ENCODE data around the gene KLF3. TPM values are rescaled to one million over a fixed set of nuclear protein-coding genes. Genes with fewer than 3 reads are reported as not detected.

The KLF3 gene
- total RNA-seq, 1 donor from 2014 or later: 16.5 TPM

DNA sequence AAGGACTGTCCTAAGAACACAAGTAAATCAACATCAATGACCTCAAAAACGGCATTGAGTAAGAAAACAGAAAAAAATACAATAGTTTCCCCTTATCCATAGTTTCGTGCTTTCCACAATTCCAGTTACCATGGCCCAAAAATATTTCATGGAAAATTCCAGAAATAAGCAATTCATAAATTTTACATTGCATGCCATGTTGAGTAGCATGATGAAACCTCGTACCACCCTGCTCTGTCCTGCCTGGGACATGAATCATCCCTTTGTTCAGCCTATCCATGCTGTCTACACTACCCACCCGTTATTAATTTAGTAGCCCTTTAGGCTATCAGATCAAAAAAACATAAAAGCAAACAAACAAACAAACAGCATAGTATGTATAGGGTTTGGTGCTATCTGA is 51.1 kb downstream of the KLF3 start:
- Histone ChIP-seq H3K4me3 (no peak overlapping the region), H3K36me3 (no peaks in the 10 kb centered on the region), H3K4me1 (peaks cover 11% of the 10 kb centered on the region), H3K27ac (replicated peaks) (no peak overlapping the region), H3K9me3 (replicated peaks) (peaks cover 11% of the 10 kb centered on the region), H3K27me3 (ENCODE audit: low read depth) (no peaks in the 10 kb centered on the region)
- TF ChIP-seq, protein P1, sequence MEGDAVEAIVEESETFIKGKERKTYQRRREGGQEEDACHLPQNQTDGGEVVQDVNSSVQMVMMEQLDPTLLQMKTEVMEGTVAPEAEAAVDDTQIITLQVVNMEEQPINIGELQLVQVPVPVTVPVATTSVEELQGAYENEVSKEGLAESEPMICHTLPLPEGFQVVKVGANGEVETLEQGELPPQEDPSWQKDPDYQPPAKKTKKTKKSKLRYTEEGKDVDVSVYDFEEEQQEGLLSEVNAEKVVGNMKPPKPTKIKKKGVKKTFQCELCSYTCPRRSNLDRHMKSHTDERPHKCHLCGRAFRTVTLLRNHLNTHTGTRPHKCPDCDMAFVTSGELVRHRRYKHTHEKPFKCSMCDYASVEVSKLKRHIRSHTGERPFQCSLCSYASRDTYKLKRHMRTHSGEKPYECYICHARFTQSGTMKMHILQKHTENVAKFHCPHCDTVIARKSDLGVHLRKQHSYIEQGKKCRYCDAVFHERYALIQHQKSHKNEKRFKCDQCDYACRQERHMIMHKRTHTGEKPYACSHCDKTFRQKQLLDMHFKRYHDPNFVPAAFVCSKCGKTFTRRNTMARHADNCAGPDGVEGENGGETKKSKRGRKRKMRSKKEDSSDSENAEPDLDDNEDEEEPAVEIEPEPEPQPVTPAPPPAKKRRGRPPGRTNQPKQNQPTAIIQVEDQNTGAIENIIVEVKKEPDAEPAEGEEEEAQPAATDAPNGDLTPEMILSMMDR (IDR thresholded peaks at IDR 0.05; ENCODE audit: borderline replicate concordance): no peak
- intact Hi-C loops (cut with micrococcal nuclease): no loop called here
- no peak for DNase-seq

DNA sequence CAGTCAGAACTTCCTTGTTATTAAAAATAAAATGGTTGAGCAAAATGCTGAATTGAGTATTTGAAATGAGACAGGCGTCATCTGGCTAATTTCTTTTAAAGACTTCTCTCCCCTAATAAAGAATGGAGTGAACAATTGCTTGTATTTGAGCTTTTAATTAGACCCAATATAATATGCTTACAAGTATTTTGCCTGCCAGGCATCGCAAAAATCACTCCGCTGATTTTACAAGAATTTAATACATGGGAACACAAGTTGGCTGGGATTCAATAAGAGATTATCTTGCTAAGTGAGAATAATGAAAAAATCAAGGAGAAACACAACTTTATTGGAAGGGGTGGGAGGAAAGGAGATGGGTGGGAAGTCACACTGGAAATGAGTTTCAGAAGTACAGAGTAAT is 52.3 kb downstream of the KLF3 start:
- H3K36me3 ChIP-seq: no peaks in the 10 kb centered on the region
- H3K27me3 ChIP-seq (ENCODE audit: low read depth): no peaks in the 10 kb centered on the region
- peaks cover 11% of the 10 kb centered on the region for H3K4me1 ChIP-seq
- no peak for DNase-seq
- intact Hi-C loops (cut with micrococcal nuclease): no loop called here
- peaks cover 11% of the 10 kb centered on the region for H3K9me3 ChIP-seq (replicated peaks)
- no peak overlapping the region for H3K27ac ChIP-seq (replicated peaks)
- H3K4me3 ChIP-seq: no peak overlapping the region
- TF ChIP-seq, protein P1 (IDR thresholded peaks at IDR 0.05; ENCODE audit: borderline replicate concordance): no peak

DNA sequence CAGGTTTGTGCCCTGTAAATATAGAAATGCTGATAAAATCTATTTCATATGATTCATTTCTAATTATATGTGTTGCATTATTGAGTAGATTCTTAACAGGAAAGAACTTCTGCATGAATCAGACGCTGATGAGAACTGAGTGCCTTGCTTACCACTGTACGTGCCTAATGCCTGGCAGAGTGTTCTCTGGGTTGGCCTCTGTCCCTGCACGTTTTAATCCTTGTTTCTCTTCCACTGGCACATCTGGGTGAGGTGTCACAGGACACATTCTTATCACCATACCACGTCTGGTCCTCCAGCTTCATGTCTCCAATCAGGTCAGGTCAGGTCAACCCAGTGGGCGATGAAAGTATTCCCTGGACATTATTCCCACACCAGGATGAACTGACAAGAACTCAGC is 53.6 kb downstream of the KLF3 start:
- Histone ChIP-seq H3K4me1 (peaks cover 11% of the 10 kb centered on the region), H3K27ac (replicated peaks) (peak overlapping the region; percentile 48), H3K9me3 (replicated peaks) (peaks cover 7% of the 10 kb centered on the region), H3K4me3 (no peak overlapping the region), H3K36me3 (no peaks in the 10 kb centered on the region), H3K27me3 (ENCODE audit: low read depth) (no peaks in the 10 kb centered on the region)
- intact Hi-C loops (cut with micrococcal nuclease): no loop called here
- no peak for DNase-seq
- TF ChIP-seq, protein P1 (IDR thresholded peaks at IDR 0.05; ENCODE audit: borderline replicate concordance): no peak

DNA sequence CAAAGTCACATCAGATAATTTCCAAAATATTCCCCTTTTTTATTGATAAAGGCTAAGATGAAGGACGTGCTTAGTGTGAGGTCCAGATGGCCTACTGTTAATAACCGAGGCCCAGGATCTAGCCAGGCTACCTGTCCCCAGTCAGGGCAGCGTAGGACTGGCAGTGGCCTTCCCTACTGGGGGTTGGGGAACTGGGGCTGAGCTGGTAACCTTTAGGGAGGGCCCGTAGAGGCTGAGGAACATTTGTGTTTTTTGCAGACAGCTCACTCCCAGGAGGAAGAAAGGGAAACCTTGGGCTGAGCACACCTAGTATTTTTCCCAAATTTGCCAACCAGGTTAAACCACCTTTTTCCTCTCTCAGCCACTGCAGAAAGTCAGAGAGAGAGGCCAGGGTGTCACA is 59.1 kb downstream of the KLF3 start:
- Histone ChIP-seq H3K27ac (replicated peaks) (no peak overlapping the region), H3K27me3 (ENCODE audit: low read depth) (no peaks in the 10 kb centered on the region), H3K4me3 (no peak overlapping the region), H3K4me1 (peaks cover 2% of the 10 kb centered on the region), H3K9me3 (replicated peaks) (no peaks in the 10 kb centered on the region), H3K36me3 (no peaks in the 10 kb centered on the region)
- DNase-seq: no peak
- TF ChIP-seq, protein P1 (IDR thresholded peaks at IDR 0.05; ENCODE audit: borderline replicate concordance): no peak
- intact Hi-C loops (cut with micrococcal nuclease): no loop called here

DNA sequence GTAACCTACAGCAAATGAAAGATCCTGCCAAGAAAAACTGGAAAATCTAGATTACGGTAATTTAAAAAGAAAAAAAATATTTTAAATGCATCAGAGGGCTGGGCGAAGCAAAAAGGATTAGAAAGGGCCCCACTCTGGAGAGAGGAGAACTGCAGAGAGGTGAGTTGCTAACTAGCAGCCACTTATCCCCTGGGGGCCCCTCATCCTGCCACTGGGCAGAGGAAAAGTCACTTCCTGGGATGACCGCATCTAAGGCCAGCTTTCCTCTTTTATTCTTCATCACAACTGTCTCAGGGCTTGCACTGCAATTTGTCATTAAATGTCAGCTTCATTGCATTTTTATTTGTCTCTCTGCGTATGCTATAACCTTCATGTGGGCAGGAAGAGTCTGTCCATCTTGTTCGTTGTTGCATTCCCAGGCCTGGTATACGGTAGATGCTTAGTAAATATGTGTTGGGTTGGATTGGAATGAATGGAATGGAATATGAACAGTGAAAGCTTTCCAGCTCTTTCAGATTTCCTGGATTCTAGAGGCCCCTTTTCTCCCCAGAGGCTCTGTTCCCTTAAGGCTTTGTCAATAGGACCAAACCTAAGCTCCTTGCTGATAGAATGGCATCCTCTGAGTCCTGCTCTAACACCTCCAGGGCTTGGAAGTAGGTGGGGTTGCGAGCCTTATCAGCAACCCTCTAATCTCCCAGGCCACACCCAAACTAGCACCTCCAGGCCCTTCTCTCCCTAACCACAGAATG is 59.9 kb downstream of the KLF3 start:
- TF ChIP-seq, protein P1 (IDR thresholded peaks at IDR 0.05; ENCODE audit: borderline replicate concordance): no peak
- intact Hi-C loops (cut with micrococcal nuclease): no loop called here
- Histone ChIP-seq H3K4me1 (no peaks in the 10 kb centered on the region), H3K27ac (replicated peaks) (no peak overlapping the region), H3K36me3 (no peaks in the 10 kb centered on the region), H3K27me3 (ENCODE audit: low read depth) (no peaks in the 10 kb centered on the region), H3K4me3 (no peak overlapping the region), H3K9me3 (replicated peaks) (no peaks in the 10 kb centered on the region)
- DNase-seq: no peak

All from left ventricle myocardium inferior (tissue), 1 donor.